Loucy (cell line): ENCODE measurements around the gene CREB3L4.
"Not testable (repeated sequence)": the region's sequence is repeated elsewhere in the genome, so short reads cannot be mapped to it uniquely, and the experiment has no call there.

ENCODE experiments used
- H2AFZ ChIP-seq: fragments of 200-600 bp; sonication (generic); 2 replicates; pipeline ENCODE4 v1.6.0; 2016; ENCODE audit warnings: antibody characterized with exemption, mild to moderate bottlenecking, low read length, moderate library complexity
- H3F3A ChIP-seq: fragments of 200-600 bp; 2 replicates; pipeline ENCODE4 v1.6.0; 2016; ENCODE audit warnings: antibody characterized with exemption, low read depth, mild to moderate bottlenecking
- H3K27me3 ChIP-seq: fragments of 200-600 bp; sonication (generic); 2 replicates; pipeline ENCODE4 v1.6.1; 2014; ENCODE audit warnings: low read length, mild to moderate bottlenecking; ENCODE audit not compliant: insufficient read depth, poor library complexity, severe bottlenecking
- H3K36me3 ChIP-seq: fragments of 200-600 bp; sonication (generic); 2 replicates; pipeline ENCODE4 v1.6.1; 2016; ENCODE audit warnings: low read length; ENCODE audit not compliant: insufficient read depth
- H3K4me1 ChIP-seq: fragments of 200-600 bp; sonication (generic); 2 replicates; pipeline ENCODE4 v1.5.1; 2014; ENCODE audit warnings: low read length, mild to moderate bottlenecking; ENCODE audit not compliant: insufficient read depth, poor library complexity, severe bottlenecking
- H3K4me2 ChIP-seq: fragments of 200-600 bp; sonication (generic); 2 replicates; pipeline ENCODE4 v1.6.0; 2014; ENCODE audit warnings: antibody characterized with exemption, low read length, low read depth, mild to moderate bottlenecking; ENCODE audit not compliant: poor library complexity, severe bottlenecking
- H3K4me3 ChIP-seq: fragments of 200-600 bp; sonication (generic); 2 replicates; pipeline ENCODE4 v1.5.1; 2014; ENCODE audit warnings: low read length, mild to moderate bottlenecking, mixed read lengths; ENCODE audit not compliant: poor library complexity, severe bottlenecking
- H3K79me2 ChIP-seq: fragments of 200-600 bp; sonication (generic); 2 replicates; pipeline ENCODE4 v1.6.1; 2014; ENCODE audit warnings: low read length; ENCODE audit not compliant: insufficient read depth
- H3K9ac ChIP-seq: fragments of 200-600 bp; sonication (generic); 2 replicates; pipeline ENCODE4 v1.6.0; 2014; ENCODE audit warnings: mild to moderate bottlenecking, low read depth, low read length, moderate library complexity; ENCODE audit not compliant: poor library complexity, severe bottlenecking
- H3K9me2 ChIP-seq: fragments of 200-600 bp; sonication (generic); replicated peaks from 2 replicates; pipeline ENCODE4 v1.6.1; 2016; ENCODE audit warnings: low read depth, low read length, mixed read lengths
- H3K9me3 ChIP-seq: fragments of 200-600 bp; sonication (generic); 2 replicates; pipeline ENCODE4 v1.6.1; 2014; ENCODE audit warnings: mild to moderate bottlenecking, antibody characterized with exemption, low read length, low read depth; ENCODE audit not compliant: insufficient read depth
- H4K20me1 ChIP-seq: fragments of 200-600 bp; sonication (generic); 2 replicates; pipeline ENCODE4 v1.6.0; 2014; ENCODE audit warnings: antibody characterized with exemption, low read length, mild to moderate bottlenecking; ENCODE audit not compliant: insufficient read depth, poor library complexity, severe bottlenecking
- EZH2phosphoT487 ChIP-seq: fragments of 200-600 bp; IDR thresholded peaks from 2 replicates; pipeline ENCODE4 v1.6.1; 2018; ENCODE audit warnings: antibody characterized with exemption, mild to moderate bottlenecking, moderate library complexity, borderline replicate concordance
- TF ChIP-seq, protein P1 (sequence below): fragments of 200-600 bp; sonication (generic); conservative IDR thresholded peaks from 2 replicates; pipeline ENCODE4 v1.5.1; 2014; ENCODE audit warnings: mild to moderate bottlenecking, antibody characterized with exemption, low read length

The CREB3L4 gene

GRCh38 chr1:153978274-153978909, 10.7 kb downstream of the CREB3L4 start:
- Histone ChIP-seq H3K9me3 (no peaks in the 10 kb centered on the region), H3K9me2 (no peaks in the 10 kb centered on the region), H3K4me3 (peak overlapping the region; percentile 98), H3K27me3 (no peaks in the 10 kb centered on the region), H3K4me2 (peak overlapping the region; percentile 78), H2AFZ (peak overlapping the region; percentile 96), H3K4me1 (peaks cover 21% of the 10 kb centered on the region), H3K9ac (peak overlapping the region; percentile 96), H3F3A (no peaks in the 10 kb centered on the region), H4K20me1 (peaks cover 8% of the 10 kb centered on the region), H3K79me2 (peaks cover 31% of the 10 kb centered on the region), H3K36me3 (peaks cover 12% of the 10 kb centered on the region; the same call in 1 of the 2 replicates)
- TF ChIP-seq, protein P1, sequence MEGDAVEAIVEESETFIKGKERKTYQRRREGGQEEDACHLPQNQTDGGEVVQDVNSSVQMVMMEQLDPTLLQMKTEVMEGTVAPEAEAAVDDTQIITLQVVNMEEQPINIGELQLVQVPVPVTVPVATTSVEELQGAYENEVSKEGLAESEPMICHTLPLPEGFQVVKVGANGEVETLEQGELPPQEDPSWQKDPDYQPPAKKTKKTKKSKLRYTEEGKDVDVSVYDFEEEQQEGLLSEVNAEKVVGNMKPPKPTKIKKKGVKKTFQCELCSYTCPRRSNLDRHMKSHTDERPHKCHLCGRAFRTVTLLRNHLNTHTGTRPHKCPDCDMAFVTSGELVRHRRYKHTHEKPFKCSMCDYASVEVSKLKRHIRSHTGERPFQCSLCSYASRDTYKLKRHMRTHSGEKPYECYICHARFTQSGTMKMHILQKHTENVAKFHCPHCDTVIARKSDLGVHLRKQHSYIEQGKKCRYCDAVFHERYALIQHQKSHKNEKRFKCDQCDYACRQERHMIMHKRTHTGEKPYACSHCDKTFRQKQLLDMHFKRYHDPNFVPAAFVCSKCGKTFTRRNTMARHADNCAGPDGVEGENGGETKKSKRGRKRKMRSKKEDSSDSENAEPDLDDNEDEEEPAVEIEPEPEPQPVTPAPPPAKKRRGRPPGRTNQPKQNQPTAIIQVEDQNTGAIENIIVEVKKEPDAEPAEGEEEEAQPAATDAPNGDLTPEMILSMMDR, result no peak
- TF ChIP-seq EZH2phosphoT487, result no peak

DNA sequence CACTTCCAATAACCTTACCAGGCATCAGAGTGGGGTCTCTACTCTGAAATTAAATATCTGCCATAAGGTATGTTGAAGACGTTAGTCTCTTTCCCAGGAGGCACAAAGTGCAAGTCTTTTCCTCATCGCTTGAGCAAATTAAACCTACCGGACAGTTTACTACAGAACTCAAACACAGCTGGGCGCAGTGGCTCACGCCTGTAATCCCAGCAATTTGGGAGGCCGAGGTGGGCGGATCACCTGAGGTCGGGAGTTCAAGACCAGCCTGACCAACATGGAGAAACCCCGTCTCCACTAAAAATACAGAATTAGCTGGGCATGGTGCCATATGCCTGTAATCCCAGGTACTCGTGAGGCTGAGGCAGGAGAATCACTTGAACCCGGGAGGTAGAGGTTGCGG, 11.4 kb downstream of the CREB3L4 start:
- H3K9me3 ChIP-seq, H3K9me2 ChIP-seq, H3K36me3 ChIP-seq, H3F3A ChIP-seq, H2AFZ ChIP-seq, H3K27me3 ChIP-seq, H3K4me3 ChIP-seq, H4K20me1 ChIP-seq, H3K9ac ChIP-seq: not testable (repeated sequence)
- Histone ChIP-seq H3K79me2 (peaks cover 31% of the 10 kb centered on the region), H3K4me2 (peak overlapping the region; percentile 78), H3K4me1 (peaks cover 21% of the 10 kb centered on the region)

- not testable (repeated sequence) for H3K9ac ChIP-seq, H3K36me3 ChIP-seq, H4K20me1 ChIP-seq, H3K27me3 ChIP-seq, H3K4me2 ChIP-seq, H2AFZ ChIP-seq, H3K9me2 ChIP-seq, H3F3A ChIP-seq, H3K79me2 ChIP-seq, H3K9me3 ChIP-seq, H3K4me3 ChIP-seq
- H3K4me1 ChIP-seq, result peaks cover 21% of the 10 kb centered on the region
These were observed 14.0 kb downstream of the CREB3L4 start for GRCh38 chr1:153981735-153982134.

DNA sequence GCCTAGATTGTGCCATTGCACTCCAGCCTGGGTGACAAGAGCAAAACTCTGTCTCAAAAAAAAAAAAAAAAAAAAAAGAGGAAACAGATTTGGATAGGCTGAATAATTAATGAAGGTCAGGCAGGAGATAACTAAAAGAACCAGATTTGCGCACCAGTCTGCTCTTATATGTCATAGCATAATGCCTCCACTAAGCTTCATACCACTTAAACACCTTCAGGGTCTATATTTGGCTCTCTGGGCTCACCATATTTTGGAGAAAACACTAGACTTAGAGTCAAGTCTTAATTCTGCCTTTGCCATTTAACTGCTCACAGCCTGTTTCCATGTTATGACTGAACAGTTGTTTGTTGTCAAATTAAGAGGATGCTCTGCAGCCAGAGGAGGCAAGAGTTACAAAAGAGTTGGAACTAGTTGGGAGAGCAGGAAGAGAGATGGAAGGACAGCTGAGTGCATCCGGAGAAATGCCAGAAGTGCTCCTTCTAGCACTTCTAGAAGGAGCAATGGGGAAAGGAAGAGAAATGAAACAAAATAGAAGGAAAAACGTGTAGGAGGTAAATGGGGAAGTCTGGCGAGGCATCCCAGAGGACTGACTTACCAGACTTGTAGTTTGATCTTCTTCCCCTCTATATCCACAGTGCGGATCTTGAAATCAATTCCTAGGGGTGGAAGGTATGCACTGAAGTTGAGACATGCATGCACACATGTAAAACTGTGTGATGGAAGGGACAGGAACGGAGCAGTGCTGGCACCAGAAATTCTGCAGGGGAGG, 16.6 kb downstream of the CREB3L4 start:
- H4K20me1 ChIP-seq, result no peaks in the 10 kb centered on the region
- 0 out of 2 replicates have a peak, but pooled peaks cover 3% of the 10 kb centered on the region for H3F3A ChIP-seq
- H3K4me3 ChIP-seq, result no peak overlapping the region
- no peaks in the 10 kb centered on the region for H3K79me2 ChIP-seq
- H2AFZ ChIP-seq, result no peak overlapping the region
- peaks cover 14% of the 10 kb centered on the region for H3K4me1 ChIP-seq
- peak overlapping the region; percentile 96 for H3K4me2 ChIP-seq
- H3K36me3 ChIP-seq, result no peaks in the 10 kb centered on the region
- H3K27me3 ChIP-seq, result no peaks in the 10 kb centered on the region
- TF ChIP-seq, protein P1, result no peak
- no peak for TF ChIP-seq EZH2phosphoT487
- no peaks in the 10 kb centered on the region for H3K9me3 ChIP-seq
- no peaks in the 10 kb centered on the region for H3K9me2 ChIP-seq
- H3K9ac ChIP-seq, result peak overlapping the region; percentile 78
